ENCODE data around the gene NUF2.

Gene NUF2

GRCh38 chr1:163397451-163398200, 75.9 kb downstream of the NUF2 start:
- H3K36me3 ChIP-seq (ENCODE audit: control insufficient read depth, insufficient read depth, low read length) = no peaks in the 10 kb centered on the region
- H3K27me3 ChIP-seq (replicated peaks; ENCODE audit: control insufficient read depth, insufficient read depth, low read length) = peaks cover 2% of the 10 kb centered on the region
- no peak for TF ChIP-seq CTCF (IDR thresholded peaks at IDR 0.05; ENCODE audit: insufficient read depth, low read length, poor library complexity, severe bottlenecking)
- H3K4me3 ChIP-seq (replicated peaks; ENCODE audit: low read depth, low read length) = no peak overlapping the region
- no peak for DNase-seq (ENCODE audit: extremely low read depth, insufficient read length)

- Histone ChIP-seq H3K36me3 (ENCODE audit: control insufficient read depth, insufficient read depth, low read length) (no peaks in the 10 kb centered on the region), H3K27me3 (replicated peaks; ENCODE audit: control insufficient read depth, insufficient read depth, low read length) (peaks cover 2% of the 10 kb centered on the region), H3K4me3 (replicated peaks; ENCODE audit: low read depth, low read length) (no peak overlapping the region)
- no peak for DNase-seq (ENCODE audit: extremely low read depth, insufficient read length)
- no peak for TF ChIP-seq CTCF (IDR thresholded peaks at IDR 0.05; ENCODE audit: insufficient read depth, low read length, poor library complexity, severe bottlenecking)
These were observed 77.2 kb downstream of the NUF2 start for GRCh38 chr1:163399001-163399400.

- H3K27me3 ChIP-seq (replicated peaks; ENCODE audit: control insufficient read depth, insufficient read depth, low read length) = peaks cover 2% of the 10 kb centered on the region
- no peak for DNase-seq (ENCODE audit: extremely low read depth, insufficient read length)
These were observed 78.3 kb downstream of the NUF2 start for GRCh38 chr1:163399976-163400601.

GRCh38 chr1:163401211-163401610, 79.5 kb downstream of the NUF2 start:
- peaks cover 2% of the 10 kb centered on the region for H3K27me3 ChIP-seq (replicated peaks; ENCODE audit: control insufficient read depth, insufficient read depth, low read length)
- TF ChIP-seq CTCF (IDR thresholded peaks at IDR 0.05; ENCODE audit: insufficient read depth, low read length, poor library complexity, severe bottlenecking) = no peak
- no peaks in the 10 kb centered on the region for H3K36me3 ChIP-seq (ENCODE audit: control insufficient read depth, insufficient read depth, low read length)
- H3K4me3 ChIP-seq (replicated peaks; ENCODE audit: low read depth, low read length) = no peak overlapping the region
- no peak for DNase-seq (ENCODE audit: extremely low read depth, insufficient read length)

More at GRCh38 chr1:163399976-163400601, 78.3 kb downstream of the NUF2 start:
- no peak for TF ChIP-seq CTCF (IDR thresholded peaks at IDR 0.05; ENCODE audit: insufficient read depth, low read length, poor library complexity, severe bottlenecking)
- Histone ChIP-seq H3K4me3 (replicated peaks; ENCODE audit: low read depth, low read length) (no peak overlapping the region), H3K36me3 (ENCODE audit: control insufficient read depth, insufficient read depth, low read length) (no peaks in the 10 kb centered on the region)

Measured in GM06990 (cell line).